GM20000 (cell line): ENCODE measurements around the gene MED16.

Source experiments
- DNase-seq: peaks from one replicate; pipeline ENCODE4 v3.0.0; 2012; ENCODE audit warnings: low spot score
- TF ChIP-seq, protein P1 (sequence below): IDR thresholded peaks from 2 replicates; pipeline ENCODE4 v1.5.1; 2012; ENCODE audit warnings: mild to moderate bottlenecking, control low read depth; ENCODE audit errors: extremely low read depth, missing control alignments

MED16 gene

DNA sequence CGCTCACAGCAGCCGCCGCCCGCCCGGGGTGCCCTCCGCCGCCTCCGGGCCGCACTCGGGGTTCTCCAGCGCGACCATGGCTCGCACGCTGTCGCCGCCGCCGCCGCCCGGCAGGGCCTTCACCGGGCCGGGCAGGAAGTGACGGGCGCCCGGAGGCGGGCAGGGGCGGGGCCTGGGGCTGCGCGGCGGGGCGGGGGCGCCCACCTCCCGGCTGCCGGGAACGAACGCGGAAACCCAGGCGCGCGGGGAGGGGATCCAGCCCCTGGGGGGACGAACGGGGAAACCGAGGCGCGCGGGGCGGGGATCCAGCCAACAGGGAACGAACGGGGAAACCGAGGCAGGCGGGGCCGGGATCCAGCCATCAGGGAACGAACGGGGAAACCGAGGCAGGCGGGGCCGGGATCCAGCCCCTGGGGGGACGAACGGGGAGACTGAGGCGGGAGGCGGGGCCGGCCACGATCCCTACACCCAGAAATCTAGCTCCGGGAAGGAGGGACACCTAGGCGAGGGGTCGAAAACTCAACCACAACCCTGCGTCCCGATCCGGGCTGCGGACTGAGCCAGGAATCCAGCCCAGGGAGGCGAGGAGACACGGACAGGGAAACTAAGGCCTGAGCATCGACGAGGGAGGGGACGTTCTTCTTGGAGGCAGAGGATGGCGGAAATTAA is 20.2 kb upstream of the MED16 start, which contains the start of gene R3HDM4:
R3HDM4 (minus strand) TSS at position 140 of the 669 bp plus-strand sequence; CDS start at position 78, 62 bp downstream.
- peak; percentile 98 for DNase-seq
- TF ChIP-seq, protein P1, sequence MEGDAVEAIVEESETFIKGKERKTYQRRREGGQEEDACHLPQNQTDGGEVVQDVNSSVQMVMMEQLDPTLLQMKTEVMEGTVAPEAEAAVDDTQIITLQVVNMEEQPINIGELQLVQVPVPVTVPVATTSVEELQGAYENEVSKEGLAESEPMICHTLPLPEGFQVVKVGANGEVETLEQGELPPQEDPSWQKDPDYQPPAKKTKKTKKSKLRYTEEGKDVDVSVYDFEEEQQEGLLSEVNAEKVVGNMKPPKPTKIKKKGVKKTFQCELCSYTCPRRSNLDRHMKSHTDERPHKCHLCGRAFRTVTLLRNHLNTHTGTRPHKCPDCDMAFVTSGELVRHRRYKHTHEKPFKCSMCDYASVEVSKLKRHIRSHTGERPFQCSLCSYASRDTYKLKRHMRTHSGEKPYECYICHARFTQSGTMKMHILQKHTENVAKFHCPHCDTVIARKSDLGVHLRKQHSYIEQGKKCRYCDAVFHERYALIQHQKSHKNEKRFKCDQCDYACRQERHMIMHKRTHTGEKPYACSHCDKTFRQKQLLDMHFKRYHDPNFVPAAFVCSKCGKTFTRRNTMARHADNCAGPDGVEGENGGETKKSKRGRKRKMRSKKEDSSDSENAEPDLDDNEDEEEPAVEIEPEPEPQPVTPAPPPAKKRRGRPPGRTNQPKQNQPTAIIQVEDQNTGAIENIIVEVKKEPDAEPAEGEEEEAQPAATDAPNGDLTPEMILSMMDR: no peak

DNA sequence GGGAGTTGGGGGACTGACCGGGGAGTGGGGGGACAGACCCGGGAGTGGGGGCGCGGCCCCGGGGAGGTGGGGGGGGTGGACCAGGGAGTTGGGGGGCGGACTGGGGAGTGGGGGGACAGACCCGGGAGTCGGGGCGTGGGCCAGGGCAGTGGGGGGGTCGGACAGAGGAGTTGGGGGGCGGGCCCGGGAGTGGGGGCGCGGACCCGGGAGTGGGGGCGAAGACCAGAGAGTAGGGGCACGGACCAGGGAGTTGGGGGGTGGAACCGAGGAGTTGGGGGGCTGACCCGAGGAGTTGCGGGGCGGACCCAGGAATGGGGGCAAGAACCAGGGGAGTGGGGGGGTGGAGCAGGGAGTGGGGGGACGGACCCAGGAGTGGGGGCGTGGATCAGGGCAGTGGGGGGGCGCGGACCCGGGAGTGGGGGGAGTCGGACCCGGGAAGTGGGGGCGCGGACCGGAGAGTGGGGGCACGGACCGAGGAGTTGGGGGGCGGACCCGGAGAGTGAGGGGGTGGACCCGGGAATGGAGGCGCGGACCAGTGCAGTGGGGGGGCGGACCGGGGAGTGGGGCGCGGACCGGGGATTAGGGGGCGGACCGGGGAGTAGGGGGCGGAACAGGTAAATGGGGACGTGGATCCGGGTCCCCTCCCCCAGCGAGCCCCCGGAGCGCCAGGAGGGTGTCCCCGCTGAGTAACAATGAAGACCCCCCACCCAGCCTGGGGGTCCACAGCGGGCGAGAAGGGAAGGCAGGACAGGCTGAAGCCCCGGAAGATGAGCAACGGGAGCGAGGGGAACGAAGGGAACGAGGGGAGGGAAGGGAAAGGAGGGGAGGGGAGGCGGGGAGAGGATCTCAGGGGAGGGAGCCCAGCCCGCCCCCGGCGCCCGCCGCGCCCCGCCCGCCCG is 19.4 kb upstream of the MED16 start:
- TF ChIP-seq, protein P1: no peak
- peak; percentile 76 for DNase-seq

DNA sequence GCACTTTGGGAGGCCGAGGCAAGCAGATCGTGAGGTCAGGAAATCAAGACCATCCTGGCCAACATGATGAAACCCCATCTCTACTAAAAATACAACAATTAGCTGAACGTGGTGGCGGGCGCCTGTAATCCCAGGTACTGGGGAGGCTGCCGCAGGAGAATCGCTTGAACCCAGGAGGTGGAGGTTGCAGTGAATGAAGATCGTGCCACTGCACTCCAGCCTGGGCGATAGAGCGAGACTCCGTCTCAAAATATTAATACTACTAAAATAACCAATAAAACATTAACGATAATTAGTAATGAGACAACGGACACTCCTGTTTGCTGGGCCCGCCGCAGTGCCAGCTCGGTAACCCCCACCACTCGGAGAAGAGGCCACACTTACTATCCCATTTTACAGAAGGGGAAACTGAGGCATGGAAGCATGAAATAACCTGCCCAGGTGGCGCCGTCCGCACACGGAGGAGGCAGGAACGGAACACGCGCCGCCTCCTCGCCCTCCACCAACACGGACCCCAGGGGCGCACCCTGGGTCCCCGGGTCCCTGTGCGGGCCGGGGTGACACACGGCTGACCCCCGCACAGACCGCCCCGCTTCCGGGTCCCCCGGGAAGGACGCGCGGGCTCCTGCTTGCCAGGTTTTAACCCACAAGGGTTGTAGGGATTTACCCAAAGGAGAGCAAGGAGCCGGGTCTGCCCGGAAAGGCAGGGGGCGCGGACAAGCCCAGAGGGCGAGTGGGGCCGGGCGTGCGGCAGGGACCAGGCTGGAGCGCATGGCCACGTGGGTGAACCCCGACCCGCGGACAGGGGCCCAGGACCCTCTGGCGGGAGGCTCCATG is 18.4 kb upstream of the MED16 start:
- no peak for DNase-seq
- TF ChIP-seq, protein P1: no peak

DNA sequence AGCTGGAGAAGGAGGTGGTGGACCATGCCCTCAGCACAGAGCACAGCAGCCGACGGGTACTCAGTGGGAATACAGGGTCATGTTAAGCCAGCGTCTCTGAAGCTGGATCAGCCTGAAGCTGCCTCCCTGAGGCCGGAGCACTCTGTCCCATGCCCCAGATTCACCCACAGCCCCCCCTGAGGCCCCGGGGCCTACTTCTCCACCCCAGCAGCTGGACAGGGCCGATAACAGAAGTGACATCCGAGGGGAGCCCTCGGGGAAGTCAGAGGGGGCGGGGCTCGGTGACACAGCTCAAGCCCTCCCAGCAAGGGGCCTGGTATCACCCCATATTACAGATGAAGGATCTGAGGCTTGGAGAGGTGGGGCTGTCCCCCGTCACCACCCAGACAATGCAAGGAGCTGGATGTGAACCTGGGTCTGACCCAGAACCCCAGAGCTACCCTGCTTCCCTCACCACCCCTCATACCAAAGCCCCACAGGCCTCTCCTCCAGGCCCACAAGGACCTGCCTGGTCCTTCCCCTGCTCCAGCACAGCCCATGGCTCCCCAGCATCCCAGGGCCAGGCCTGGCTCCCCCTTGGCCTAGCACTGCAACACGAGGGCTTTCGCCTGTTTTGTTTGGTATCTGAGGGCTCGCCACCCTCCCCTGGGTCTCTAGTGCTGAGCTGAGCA is 14.3 kb upstream of the MED16 start:
- TF ChIP-seq, protein P1: no peak
- DNase-seq: peak; percentile 79

DNA sequence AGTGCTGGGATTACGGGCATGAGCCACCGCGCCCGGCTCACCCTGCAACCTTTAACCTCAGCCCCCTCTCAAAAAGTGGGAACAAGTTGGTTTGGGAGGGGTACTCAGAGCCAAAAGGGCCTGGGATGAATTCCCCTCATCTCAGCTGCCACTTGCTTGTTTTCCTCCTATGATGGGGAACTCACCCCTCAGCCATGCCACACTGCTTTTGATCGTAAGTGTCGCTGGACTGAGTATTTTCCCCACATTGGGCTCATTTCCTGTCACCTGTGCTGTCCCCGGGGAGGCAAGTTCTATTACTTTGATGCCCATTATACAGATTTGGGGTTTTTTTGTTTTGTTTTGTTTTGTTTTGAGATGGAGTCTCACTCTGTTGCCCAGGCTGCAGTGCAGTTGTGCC is 13.5 kb upstream of the MED16 start:
- DNase-seq: no peak
- TF ChIP-seq, protein P1: no peak

DNA sequence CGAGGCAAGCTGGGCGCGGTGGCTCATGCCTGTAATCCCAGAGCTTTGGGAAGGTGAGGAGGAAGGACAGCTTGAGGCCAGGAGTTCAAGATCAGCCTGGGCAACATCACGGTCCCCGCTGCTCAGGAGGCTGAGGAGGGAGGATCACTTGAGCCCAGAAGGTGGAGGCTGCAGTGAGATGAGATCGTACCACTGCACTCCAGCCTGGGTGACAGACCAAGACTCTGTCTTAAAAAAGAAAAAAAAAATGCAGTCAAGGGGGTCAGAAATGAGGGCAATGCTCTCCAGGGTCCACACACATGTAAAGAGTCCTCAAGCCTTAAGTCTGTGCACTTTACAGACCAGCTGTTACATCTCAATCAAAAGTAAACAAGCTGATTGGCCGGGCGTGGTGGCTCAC is 11.6 kb upstream of the MED16 start:
- no peak for DNase-seq
- TF ChIP-seq, protein P1: no peak
